GM12878 (cell line): ENCODE results near the gene KCNK13. TPM values are rescaled to one million over a fixed set of nuclear protein-coding genes. Genes with fewer than 3 reads are reported as not detected.

Experiments
- ATAC-seq: fragments of 200-7000 bp; cut with Tn5 transposase; 3 replicates; pipeline ENCODE4 v1.9.1; 2020; ENCODE audit warnings: mild to moderate bottlenecking, moderate library complexity
- BruUV-seq: library from RNA; stranded (reverse); fragments of 400-500 nt; replicated peaks from 2 replicates; lab custom pipeline; 2021; lab: Mats Ljungman, UMichigan
- CTCF ChIA-PET: fragments of 300-600 bp; sonication (Branson Sonifier 250); formaldehyde crosslinking; extraction: SDS; loops from one replicate; lab custom pipeline; 2021; ENCODE audit warnings: inconsistent platforms; lab: Yijun Ruan, JAX
- POLR2A ChIA-PET: fragments of 350-600 bp; formaldehyde crosslinking; extraction: SDS; loops from one replicate; lab custom pipeline; 2021; ENCODE audit warnings: inconsistent platforms; lab: Charles Lee
- RAD21 ChIA-PET: fragments of 300-600 bp; sonication (Branson Sonifier 250); formaldehyde crosslinking; loops from one replicate; lab custom pipeline; 2023; ENCODE audit warnings: antibody characterized with exemption; ENCODE audit not compliant: unreplicated experiment; lab: Charles Lee
- SMC1A ChIA-PET: fragments of 300-600 bp; sonication (Branson Sonifier 250); formaldehyde crosslinking; loops from one replicate; lab custom pipeline; 2023; ENCODE audit not compliant: unreplicated experiment, uncharacterized antibody; lab: Charles Lee
- DNase-seq: peaks from one replicate; pipeline ENCODE4 v3.0.0-alpha.2; 2011; ENCODE audit warnings: low read depth, low spot score
- FAIRE-seq: peaks from 3 replicates; lab custom pipeline; 2011; peaks lifted over from hg19 to GRCh38; lab: Jason Lieb, UNC
- H2AFZ ChIP-seq: 2 replicates; pipeline ENCODE4 v1.6.0; 2011; ENCODE audit warnings: low read depth, low read length, control low read depth; ENCODE audit not compliant: control insufficient read depth
- H3K27ac ChIP-seq: 2 replicates; pipeline ENCODE4 v1.5.1; 2011; ENCODE audit warnings: control low read depth; ENCODE audit not compliant: control insufficient read depth, insufficient read depth
- H3K27me3 ChIP-seq, 2 experiments: replicated peaks in 1 of 2; 2 replicates each; pipeline versions ENCODE4 v1.6.0 to v1.6.1; 2011; ENCODE audit warnings: low read length in 1 of 2; ENCODE audit not compliant: control insufficient read depth in 2 of 2, insufficient read depth in 2 of 2
- H3K36me3 ChIP-seq, 2 experiments: 2 replicates each; pipeline ENCODE4 v1.5.1; 2011; ENCODE audit warnings: low read length in 1 of 2; ENCODE audit not compliant: control insufficient read depth in 2 of 2, insufficient read depth in 2 of 2
- H3K4me1 ChIP-seq: 2 replicates; pipeline ENCODE4 v1.6.1; 2011; ENCODE audit warnings: mild to moderate bottlenecking, low read length, moderate library complexity, mixed read lengths; ENCODE audit not compliant: control insufficient read depth, insufficient read depth
- H3K4me2 ChIP-seq: 2 replicates; pipeline ENCODE4 v1.6.0; 2011; ENCODE audit warnings: control low read depth; ENCODE audit not compliant: control insufficient read depth, insufficient read depth
- H3K4me3 ChIP-seq: fragments of 200-600 bp; sonication (generic); 2 replicates; pipeline ENCODE4 v1.5.1; 2016
- H3K79me2 ChIP-seq: 2 replicates; pipeline ENCODE4 v1.6.0; 2011; ENCODE audit warnings: low read length; ENCODE audit not compliant: control insufficient read depth, insufficient read depth
- H3K9ac ChIP-seq: 2 replicates; pipeline ENCODE4 v1.8.0; 2011; ENCODE audit warnings: low read length, control low read depth, mixed read lengths; ENCODE audit not compliant: control insufficient read depth, insufficient read depth
- H3K9me3 ChIP-seq: replicated peaks from 3 replicates; pipeline ENCODE4 v1.5.1; 2011; ENCODE audit warnings: mild to moderate bottlenecking, low read length; ENCODE audit not compliant: control insufficient read depth, insufficient read depth
- H4K20me1 ChIP-seq: 2 replicates; pipeline ENCODE4 v1.6.0; 2011; ENCODE audit not compliant: control insufficient read depth, insufficient read depth
- BACH1 ChIP-seq: fragments of 450-650 bp; IDR thresholded peaks from 2 replicates; pipeline ENCODE4 v1.6.1; 2017; ENCODE audit warnings: mild to moderate bottlenecking, borderline replicate concordance
- PAX8 ChIP-seq: fragments of 450-650 bp; IDR thresholded peaks from 2 replicates; pipeline ENCODE4 v1.6.1; 2017; ENCODE audit warnings: mild to moderate bottlenecking, moderate library complexity
- POLR2A ChIP-seq: IDR thresholded peaks from 2 replicates; pipeline ENCODE4 v1.6.1; 2011; ENCODE audit warnings: low read depth, mild to moderate bottlenecking, low read length
- SKIL ChIP-seq: fragments of 450-650 bp; IDR thresholded peaks from 2 replicates; pipeline ENCODE4 v1.6.1; 2017; ENCODE audit warnings: mild to moderate bottlenecking, low read depth, inconsistent platforms; ENCODE audit not compliant: poor library complexity, severe bottlenecking
- TCF3 ChIP-seq: IDR thresholded peaks from 2 replicates; pipeline ENCODE4 v1.6.1; 2012; ENCODE audit warnings: low read depth, mild to moderate bottlenecking, low read length, borderline replicate concordance; ENCODE audit not compliant: insufficient read depth
- YY1 ChIP-seq: IDR thresholded peaks from 2 replicates; pipeline ENCODE4 v1.6.1; 2011; ENCODE audit warnings: low read depth, mild to moderate bottlenecking, low read length
- WGBS: methylation state at CpG from one replicate; pipeline ENCODE4 v1.1.6; 2016; ENCODE audit warnings: low lambda C conversion rate; ENCODE audit not compliant: insufficient replicate concordance, insufficient coverage; ENCODE audit errors: missing lambda C conversion rate; 5-methylcytosine and 5-hydroxymethylcytosine counted together
- in situ Hi-C: fragments of 300-500 bp; cut with MboI; formaldehyde crosslinking; loops from 9 replicates; pipeline ENCODE4 v1.14.3; 2018; ENCODE audit warnings: mixed read lengths
- intact Hi-C: fragments of 100-400 bp; cut with micrococcal nuclease; formaldehyde crosslinking; loops from one replicate; pipeline ENCODE4 v1.14.2; 2022; ENCODE audit not compliant: unreplicated experiment
- polyA plus RNA-seq, 11 experiments: library from polyadenylated mRNA; depleted of rRNA in 4 of 11; unstranded in 6 of 11; stranded (reverse) in 5 of 11; fragments of >200 nt; fragmentation: Nextera tagmentation in 4 of 11; fragmentation: Illumina TruSeq in 1 of 11; extraction: Ambion mirVana in 4 of 11; extraction: Trizol in 1 of 11; gene quantifications; 1 replicate in 1 of 11; 2 replicates in 10 of 11; pipeline versions ENCODE4 v1.2.1 to v1.2.3, GENCODE V29; 2011 to 2016; ENCODE audit warnings: inconsistent platforms in 2 of 11, missing spikeins in 2 of 11, low read depth in 1 of 11
- total RNA-seq, 4 experiments: library from RNA; depleted of rRNA in 3 of 4; stranded (reverse); fragments of >200 nt in 3 of 4; fragmentation: Illumina TruSeq in 1 of 4; extraction: Trizol in 1 of 4; gene quantifications; 2 replicates each; pipeline versions ENCODE4 v1.2.1 to v1.2.3, GENCODE V29; 2013 to 2021

KCNK13 gene
- total and polyA plus RNA-seq, 10 of the 15 experiments (the other 5 are each of a cell fraction or from before 2014, with no cell fraction given) = not detected

GRCh38 chr14:90096566-90096965, 34.8 kb downstream of the KCNK13 start:
- Histone ChIP-seq H3K4me1 (no peaks in the 10 kb centered on the region), H4K20me1 (no peaks in the 10 kb centered on the region), H3K27ac (no peak overlapping the region), H3K79me2 (no peaks in the 10 kb centered on the region), H3K9ac (no peak overlapping the region), H3K9me3 (no peaks in the 10 kb centered on the region), H2AFZ (no peak overlapping the region), H3K27me3 (no peaks in the 10 kb centered on the region), H3K36me3 (no peaks in the 10 kb centered on the region), H3K4me2 (no peak overlapping the region), H3K4me3 (no peak overlapping the region)
- BruUV-seq = no TSS peak
- ChIA-PET CTCF (no interaction called here), RAD21 (no interaction called here), SMC1A (no interaction called here), POLR2A (no interaction called here)
- no peak for ATAC-seq
- intact Hi-C loops (no loop called here), in situ Hi-C loops (no loop called here)
- WGBS = 0% methylated on average over 1 of the region's 1 CpG
- no peak for TF ChIP-seq BACH1
- no peak for FAIRE-seq
- DNase-seq = no peak

- Histone ChIP-seq H3K27me3 (no peaks in the 10 kb centered on the region; a peak in 1 of 4 replicates), H3K4me3 (no peak overlapping the region), H3K9me3 (no peaks in the 10 kb centered on the region), H2AFZ (no peak overlapping the region), H3K27ac (no peak overlapping the region), H3K9ac (no peak overlapping the region), H3K79me2 (no peaks in the 10 kb centered on the region), H3K4me1 (no peaks in the 10 kb centered on the region), H3K36me3 (no peaks in the 10 kb centered on the region), H4K20me1 (no peaks in the 10 kb centered on the region), H3K4me2 (no peak overlapping the region)
- in situ Hi-C loops = no loop called here
- ChIA-PET CTCF (no interaction called here), RAD21 (no interaction called here), POLR2A (no interaction called here), SMC1A (no interaction called here)
- intact Hi-C loops = no loop called here
- DNase-seq (no peak), FAIRE-seq (no peak), ATAC-seq (no peak)
- TF ChIP-seq PAX8 = no peak
- no peak for TF ChIP-seq TCF3
- no peak for TF ChIP-seq POLR2A
- TF ChIP-seq SKIL = no peak
- TF ChIP-seq YY1 = no peak
- BruUV-seq = no TSS peak
- WGBS = 16% methylated on average over 3 of the region's 3 CpGs
Measured at GRCh38 chr14:90103808-90104207, 42.0 kb downstream of the KCNK13 start.
